Activated CD4-positive, alpha-beta T cell treated with anti-CD3 and anti-CD28 coated beads, Interleukin-2, amount 10 ng/mL, durations not matched to agents 24 days and 14 days (primary cell): ENCODE results near the gene CEBPB. TPM values are rescaled to one million over a fixed set of nuclear protein-coding genes. Genes with fewer than 3 reads are reported as not detected.
A peak's percentile ranks its signal among the peaks of the same experiment; 100 is the strongest.

Source experiments
- DNase-seq: peaks from one replicate; pipeline ENCODE4 v3.0.0; 2022
- H3K27ac Mint-ChIP-seq: one replicate; pipeline ENCODE4 v1.8.0; 2022; ENCODE audit warnings: mild to moderate bottlenecking, mixed read lengths
- H3K27me3 Mint-ChIP-seq: one replicate; pipeline ENCODE4 v1.8.0; 2022; ENCODE audit warnings: mixed read lengths
- H3K36me3 Mint-ChIP-seq: one replicate; pipeline ENCODE4 v1.8.0; 2022; ENCODE audit warnings: low read depth, mild to moderate bottlenecking, mixed read lengths
- H3K4me1 Mint-ChIP-seq: one replicate; pipeline ENCODE4 v1.8.0; 2021; ENCODE audit warnings: mixed read lengths
- H3K4me3 Mint-ChIP-seq: one replicate; pipeline ENCODE4 v1.8.0; 2022; ENCODE audit warnings: mild to moderate bottlenecking, moderate library complexity, mixed read lengths
- H3K9me3 Mint-ChIP-seq: one replicate; pipeline ENCODE4 v1.8.0; 2021; ENCODE audit warnings: mixed read lengths
- intact Hi-C: fragments of 100-400 bp; cut with micrococcal nuclease; formaldehyde crosslinking; loops from one replicate; pipeline ENCODE4 v1.15.1; 2023
- total RNA-seq: library from RNA; stranded (reverse); gene quantifications from 2 replicates; pipeline ENCODE4 v1.2.3, GENCODE V29; 2022

The CEBPB gene
- total RNA-seq, 1 donor from 2014 or later = 45.9 TPM

GRCh38 chr20:50227506-50227905 lies 36.9 kb downstream of the CEBPB start:
- no peak for DNase-seq
- H3K9me3 Mint-ChIP-seq = no peaks in the 10 kb centered on the region
- H3K4me3 Mint-ChIP-seq = no peak overlapping the region
- no peaks in the 10 kb centered on the region for H3K27me3 Mint-ChIP-seq
- H3K36me3 Mint-ChIP-seq = no peaks in the 10 kb centered on the region
- H3K4me1 Mint-ChIP-seq = peaks cover 25% of the 10 kb centered on the region
- no peak overlapping the region for H3K27ac Mint-ChIP-seq
- intact Hi-C loops = no loop called here

- intact Hi-C loops = no loop called here
- Mint-ChIP-seq H3K4me1 (peaks cover 25% of the 10 kb centered on the region), H3K27ac (no peak overlapping the region), H3K36me3 (no peaks in the 10 kb centered on the region), H3K27me3 (no peaks in the 10 kb centered on the region), H3K9me3 (no peaks in the 10 kb centered on the region), H3K4me3 (no peak overlapping the region)
- no peak for DNase-seq
These were observed 38.6 kb downstream of the CEBPB start for GRCh38 chr20:50229156-50229607.

GRCh38 chr20:50230184-50230583 lies 39.6 kb downstream of the CEBPB start:
- Mint-ChIP-seq H3K27ac (no peak overlapping the region), H3K4me1 (peaks cover 23% of the 10 kb centered on the region), H3K9me3 (no peaks in the 10 kb centered on the region), H3K4me3 (no peak overlapping the region), H3K27me3 (peaks cover 2% of the 10 kb centered on the region), H3K36me3 (no peaks in the 10 kb centered on the region)
- DNase-seq = no peak
- intact Hi-C loops = no loop called here

GRCh38 chr20:50230871-50231560 lies 40.4 kb downstream of the CEBPB start:
- intact Hi-C loops = no loop called here
- Mint-ChIP-seq H3K9me3 (no peaks in the 10 kb centered on the region), H3K4me1 (peaks cover 30% of the 10 kb centered on the region), H3K4me3 (no peak overlapping the region), H3K36me3 (no peaks in the 10 kb centered on the region), H3K27me3 (peaks cover 2% of the 10 kb centered on the region), H3K27ac (no peak overlapping the region)
- DNase-seq = no peak

- H3K4me1 Mint-ChIP-seq = peaks cover 28% of the 10 kb centered on the region
- peaks cover 2% of the 10 kb centered on the region for H3K27me3 Mint-ChIP-seq
- H3K9me3 Mint-ChIP-seq = no peaks in the 10 kb centered on the region
These were observed 41.2 kb downstream of the CEBPB start for GRCh38 chr20:50231854-50232253.

GRCh38 chr20:50232651-50233324 lies 42.2 kb downstream of the CEBPB start:
- peak overlapping the region; percentile 16 for H3K27ac Mint-ChIP-seq
- no peaks in the 10 kb centered on the region for H3K36me3 Mint-ChIP-seq
- intact Hi-C loops = no loop called here
- no peaks in the 10 kb centered on the region for H3K9me3 Mint-ChIP-seq
- H3K4me3 Mint-ChIP-seq = no peak overlapping the region
- peaks cover 2% of the 10 kb centered on the region for H3K27me3 Mint-ChIP-seq
- DNase-seq = no peak
- peaks cover 23% of the 10 kb centered on the region for H3K4me1 Mint-ChIP-seq

More at GRCh38 chr20:50231854-50232253, 41.2 kb downstream of the CEBPB start:
- intact Hi-C loops = no loop called here
- H3K36me3 Mint-ChIP-seq = no peaks in the 10 kb centered on the region
- no peak overlapping the region for H3K4me3 Mint-ChIP-seq
- no peak overlapping the region for H3K27ac Mint-ChIP-seq
- DNase-seq = no peak

GRCh38 chr20:50233325-50234212 lies 42.9 kb downstream of the CEBPB start:
- Mint-ChIP-seq H3K4me3 (no peak overlapping the region), H3K27ac (no peak overlapping the region), H3K9me3 (no peaks in the 10 kb centered on the region), H3K27me3 (peaks cover 4% of the 10 kb centered on the region), H3K4me1 (peaks cover 23% of the 10 kb centered on the region), H3K36me3 (no peaks in the 10 kb centered on the region)
- DNase-seq = no peak
- intact Hi-C loops = no loop called here

- no peak overlapping the region for H3K4me3 Mint-ChIP-seq
- intact Hi-C loops = no loop called here
- DNase-seq = no peak
- peaks cover 4% of the 10 kb centered on the region for H3K27me3 Mint-ChIP-seq
- H3K36me3 Mint-ChIP-seq = no peaks in the 10 kb centered on the region
- peaks cover 20% of the 10 kb centered on the region for H3K4me1 Mint-ChIP-seq
- no peak overlapping the region for H3K27ac Mint-ChIP-seq
- no peaks in the 10 kb centered on the region for H3K9me3 Mint-ChIP-seq
These were observed 43.7 kb downstream of the CEBPB start for GRCh38 chr20:50234288-50234687.

GRCh38 chr20:50237349-50237748 lies 46.7 kb downstream of the CEBPB start:
- intact Hi-C loops = no loop called here
- no peak for DNase-seq
- H3K27ac Mint-ChIP-seq = no peak overlapping the region
- peaks cover 9% of the 10 kb centered on the region for H3K27me3 Mint-ChIP-seq
- H3K4me1 Mint-ChIP-seq = peaks cover 18% of the 10 kb centered on the region
- H3K9me3 Mint-ChIP-seq = no peaks in the 10 kb centered on the region
- no peaks in the 10 kb centered on the region for H3K36me3 Mint-ChIP-seq
- H3K4me3 Mint-ChIP-seq = no peak overlapping the region

- Mint-ChIP-seq H3K9me3 (no peaks in the 10 kb centered on the region), H3K27me3 (peaks cover 9% of the 10 kb centered on the region), H3K27ac (no peak overlapping the region), H3K36me3 (no peaks in the 10 kb centered on the region), H3K4me1 (peaks cover 18% of the 10 kb centered on the region), H3K4me3 (no peak overlapping the region)
- no peak for DNase-seq
- intact Hi-C loops = no loop called here
These were observed 47.6 kb downstream of the CEBPB start for GRCh38 chr20:50238081-50238800.

- Mint-ChIP-seq H3K4me3 (no peak overlapping the region), H3K4me1 (peaks cover 16% of the 10 kb centered on the region), H3K9me3 (no peaks in the 10 kb centered on the region), H3K27me3 (peaks cover 8% of the 10 kb centered on the region), H3K36me3 (no peaks in the 10 kb centered on the region), H3K27ac (no peak overlapping the region)
- intact Hi-C loops = no loop called here
- no peak for DNase-seq
These were observed 49.5 kb downstream of the CEBPB start for GRCh38 chr20:50240092-50240491.

GRCh38 chr20:50242178-50242514 lies 51.5 kb downstream of the CEBPB start:
- intact Hi-C loops = no loop called here
- H3K9me3 Mint-ChIP-seq = no peaks in the 10 kb centered on the region
- H3K36me3 Mint-ChIP-seq = no peaks in the 10 kb centered on the region
- DNase-seq = no peak
- H3K4me3 Mint-ChIP-seq = no peak overlapping the region
- no peak overlapping the region for H3K27ac Mint-ChIP-seq
- peaks cover 7% of the 10 kb centered on the region for H3K27me3 Mint-ChIP-seq
- H3K4me1 Mint-ChIP-seq = peaks cover 2% of the 10 kb centered on the region
